Uterus (tissue), 4 donors: Measurements from ENCODE around the gene SNX4. TPM values are rescaled to one million over a fixed set of nuclear protein-coding genes. Genes with fewer than 3 reads are reported as not detected.

Source experiments
- DNase-seq, 2 donors: peaks; one replicate each; pipeline ENCODE4 v3.0.0-alpha.2; 2019 to 2020
- H3K27ac ChIP-seq, 2 donors: fragments of 200-600 bp; sonication (generic); 1 replicate in 1 of 2; 2 replicates in 1 of 2; pipeline ENCODE4 v1.5.1; 2016 to 2018
- H3K27me3 ChIP-seq, 2 donors: fragments of 200-600 bp; sonication (generic); one replicate each; pipeline ENCODE4 v1.5.1; 2018 to 2019; ENCODE audit warnings: control low read depth in 1 of 2
- H3K36me3 ChIP-seq, 2 donors: fragments of 200-600 bp; sonication (generic); one replicate each; pipeline ENCODE4 v1.5.1; 2019; ENCODE audit warnings: control low read depth in 1 of 2
- H3K4me1 ChIP-seq, 2 donors: fragments of 200-600 bp; sonication (generic); one replicate each; pipeline ENCODE4 v1.5.1; 2018 to 2019; ENCODE audit warnings: control low read depth in 1 of 2
- H3K4me3 ChIP-seq, 2 donors: fragments of 200-600 bp; sonication (generic); 1 replicate in 1 of 2; 2 replicates in 1 of 2; pipeline ENCODE4 v1.5.1; 2018 to 2019; ENCODE audit warnings: mild to moderate bottlenecking in 1 of 2
- H3K9me3 ChIP-seq, 2 donors: fragments of 200-600 bp; sonication (generic); one replicate each; pipeline ENCODE4 v1.5.1; 2019; ENCODE audit warnings: control low read depth in 1 of 2
- CTCF ChIP-seq, 4 experiments: fragments of 200-600 bp in 2 of 4; fragments of 450-650 bp in 2 of 4; sonication (generic) in 2 of 4; IDR thresholded peaks; one replicate each; pipeline ENCODE4 v1.5.1; 2016 to 2019; ENCODE audit warnings: antibody characterized with exemption in 4 of 4, mild to moderate bottlenecking in 2 of 4, moderate library complexity in 1 of 4
- POLR2A ChIP-seq, 2 donors: fragments of 450-650 bp; IDR thresholded peaks; one replicate each; pipeline ENCODE4 v1.6.1; 2016; ENCODE audit warnings: antibody characterized with exemption in 2 of 2, mild to moderate bottlenecking in 1 of 2, moderate library complexity in 1 of 2
- intact Hi-C: fragments of 100-400 bp; cut with DNase I; formaldehyde crosslinking; loops from one replicate; pipeline ENCODE4 v1.15.1; 2023; ENCODE audit warnings: low total_unique reads
- total RNA-seq, 4 donors: library from RNA; depleted of rRNA in 3 of 4; stranded (reverse); fragments of >200 nt in 3 of 4; gene quantifications; one replicate each; pipeline versions ENCODE4 v1.1.0 to v1.2.4, GENCODE V29; 2014 to 2023
- donor health status: DM: yes; HTN: yes; CAD: no.

Gene SNX4
- total RNA-seq, 4 donors from 2014 or later: 32.4 to 91.6 (median 58.2) TPM

DNA sequence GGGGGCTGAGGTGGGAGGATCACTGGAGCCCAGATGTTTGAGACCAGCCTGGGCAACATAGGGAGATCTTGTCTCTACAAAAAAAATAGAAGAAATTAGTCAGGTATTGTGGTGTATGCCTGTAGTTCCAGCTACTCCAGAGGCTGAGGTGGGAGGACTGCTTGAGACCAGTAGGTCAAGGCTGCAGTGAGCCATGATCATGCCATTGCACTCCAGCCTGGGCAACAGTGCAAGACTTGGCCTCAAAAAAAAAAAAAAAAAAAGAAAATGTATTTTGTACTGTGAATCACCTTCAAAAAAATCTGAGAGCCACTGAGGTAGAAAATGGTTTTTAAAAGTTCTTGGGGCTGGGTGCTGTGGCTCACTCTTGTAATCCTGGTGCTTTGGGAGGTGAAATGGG is 4.6 kb downstream of the SNX4 start:
- no peaks in the 10 kb centered on the region for H3K36me3 ChIP-seq
- TF ChIP-seq POLR2A (IDR thresholded peaks at IDR 0.05) (no peak), CTCF (IDR thresholded peaks at IDR 0.05) (no peak)
- H3K9me3 ChIP-seq: no peaks in the 10 kb centered on the region
- intact Hi-C loops: no loop called here
- no peak overlapping the region for H3K4me3 ChIP-seq
- no peak overlapping the region for H3K27ac ChIP-seq
- no peaks in the 10 kb centered on the region for H3K27me3 ChIP-seq
- no peak for DNase-seq
- H3K4me1 ChIP-seq: peaks cover 8 to 11% of the 10 kb centered on the region in 2 donors

DNA sequence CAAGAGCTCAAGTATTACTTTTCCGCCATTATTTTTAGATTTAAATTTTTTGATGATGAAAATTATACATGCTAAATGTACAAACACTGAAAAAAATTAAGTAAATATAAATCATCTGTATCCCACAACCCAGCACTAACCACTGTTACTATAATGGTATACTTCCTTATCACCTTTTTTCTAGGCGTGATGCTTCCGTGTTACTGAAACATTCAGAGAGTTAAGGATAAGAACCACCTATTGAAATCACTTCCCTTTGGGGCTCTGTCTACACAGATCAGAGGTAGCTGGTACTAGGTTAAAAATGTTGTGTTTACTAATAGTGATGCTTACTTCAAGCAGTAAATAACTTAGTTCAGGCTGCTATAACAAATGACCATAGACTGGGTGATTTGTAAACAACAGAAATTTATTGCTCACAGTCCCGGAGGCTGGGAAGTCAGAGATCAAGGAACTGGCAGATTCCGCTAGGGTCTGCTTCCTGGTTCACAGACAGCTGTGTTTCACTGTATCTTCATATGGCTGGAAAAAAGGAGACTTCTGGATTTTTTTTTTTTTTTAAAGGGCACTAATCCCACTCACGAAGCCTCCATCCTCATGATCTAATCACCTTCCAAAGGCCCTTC is 6.4 kb downstream of the SNX4 start:
- Histone ChIP-seq H3K4me3 (no peak overlapping the region), H3K4me1 (peaks cover 6 to 8% of the 10 kb centered on the region in 2 donors), H3K9me3 (no peaks in the 10 kb centered on the region), H3K27ac (no peak overlapping the region), H3K36me3 (no peaks in the 10 kb centered on the region), H3K27me3 (no peaks in the 10 kb centered on the region)
- no peak for DNase-seq
- no peak for TF ChIP-seq CTCF (IDR thresholded peaks at IDR 0.05)
- TF ChIP-seq POLR2A (IDR thresholded peaks at IDR 0.05): no peak
- intact Hi-C loops: no loop called here

GRCh38 chr3:125512135-125512920 is 7.7 kb downstream of the SNX4 start:
- Histone ChIP-seq H3K4me1 (peaks cover 0 to 8% of the 10 kb centered on the region in 2 donors), H3K36me3 (no peaks in the 10 kb centered on the region), H3K4me3 (no peak overlapping the region), H3K27ac (no peak overlapping the region), H3K9me3 (no peaks in the 10 kb centered on the region), H3K27me3 (no peaks in the 10 kb centered on the region)
- intact Hi-C loops: no loop called here
- DNase-seq: no peak
- TF ChIP-seq POLR2A (IDR thresholded peaks at IDR 0.05) (no peak), CTCF (IDR thresholded peaks at IDR 0.05) (no peak)

- intact Hi-C loops: no loop called here
- TF ChIP-seq POLR2A (IDR thresholded peaks at IDR 0.05): no peak
- TF ChIP-seq CTCF (IDR thresholded peaks at IDR 0.05): no peak
- no peaks in the 10 kb centered on the region for H3K27me3 ChIP-seq
- no peak overlapping the region for H3K27ac ChIP-seq
- peaks cover 0 to 8% of the 10 kb centered on the region in 2 donors for H3K4me1 ChIP-seq
- no peaks in the 10 kb centered on the region for H3K36me3 ChIP-seq
- no peaks in the 10 kb centered on the region for H3K9me3 ChIP-seq
- DNase-seq: no peak
- H3K4me3 ChIP-seq: no peak overlapping the region
Observed at GRCh38 chr3:125511420-125512118, 8.4 kb downstream of the SNX4 start.

GRCh38 chr3:125507128-125507527 is 12.9 kb downstream of the SNX4 start:
- Histone ChIP-seq H3K4me1 (no peaks in the 10 kb centered on the region), H3K4me3 (no peak overlapping the region), H3K9me3 (no peaks in the 10 kb centered on the region), H3K27me3 (no peaks in the 10 kb centered on the region), H3K36me3 (no peaks in the 10 kb centered on the region), H3K27ac (no peak overlapping the region)
- TF ChIP-seq POLR2A (IDR thresholded peaks at IDR 0.05) (no peak), CTCF (IDR thresholded peaks at IDR 0.05) (no peak)
- DNase-seq: no peak
- intact Hi-C loops: no loop called here
